GM12865 (cell line): ENCODE data around the gene TAF4B.

Experiments used
- DNase-seq: peaks from one replicate; pipeline ENCODE4 v3.0.0; 2010; ENCODE audit warnings: low read depth
- H3K4me3 ChIP-seq: 2 replicates; pipeline ENCODE4 v1.5.1; 2011; ENCODE audit warnings: mild to moderate bottlenecking, low read depth, low read length, control low read depth
- TF ChIP-seq, protein P1 (sequence below): IDR thresholded peaks from 2 replicates; pipeline ENCODE4 v1.5.1; 2011; ENCODE audit warnings: low read length, control low read depth, low read depth, inconsistent platforms; ENCODE audit not compliant: insufficient read depth; ENCODE audit errors: missing control alignments

The TAF4B gene

DNA sequence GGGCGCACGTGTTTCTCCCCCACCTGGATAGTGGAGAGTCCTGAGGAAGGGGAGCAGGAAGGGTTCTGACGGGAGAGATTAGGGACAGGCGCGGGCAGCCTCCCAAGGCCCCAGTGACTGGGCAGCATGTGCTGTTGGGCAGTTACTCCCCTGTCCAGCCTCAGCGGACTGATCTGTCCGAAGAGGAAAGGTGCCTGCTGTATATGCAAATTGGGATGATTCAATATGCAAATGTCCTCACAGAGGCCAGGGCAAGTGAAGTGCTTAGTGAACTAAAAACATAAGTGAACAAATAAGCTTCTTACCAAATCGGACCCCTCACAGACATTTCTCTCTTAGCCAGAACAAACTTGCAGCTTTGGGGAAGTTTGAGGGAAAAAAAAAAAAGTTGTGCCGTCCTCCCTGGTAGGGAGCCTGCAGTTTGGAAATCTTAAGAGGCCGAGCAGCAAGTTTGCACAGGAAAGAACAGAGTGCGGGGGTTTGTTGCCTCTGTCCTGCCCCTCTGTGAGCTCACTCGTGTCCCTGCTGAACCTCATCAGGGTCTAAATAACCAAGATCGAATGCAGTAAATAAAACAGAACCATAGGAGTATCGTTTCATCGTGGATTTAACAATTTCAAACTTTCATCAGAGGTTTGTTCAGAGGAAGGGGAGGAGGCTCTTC, 180.7 kb downstream of the TAF4B start:
- H3K4me3 ChIP-seq, result no peak overlapping the region
- DNase-seq, result peak; percentile 30
- TF ChIP-seq, protein P1, sequence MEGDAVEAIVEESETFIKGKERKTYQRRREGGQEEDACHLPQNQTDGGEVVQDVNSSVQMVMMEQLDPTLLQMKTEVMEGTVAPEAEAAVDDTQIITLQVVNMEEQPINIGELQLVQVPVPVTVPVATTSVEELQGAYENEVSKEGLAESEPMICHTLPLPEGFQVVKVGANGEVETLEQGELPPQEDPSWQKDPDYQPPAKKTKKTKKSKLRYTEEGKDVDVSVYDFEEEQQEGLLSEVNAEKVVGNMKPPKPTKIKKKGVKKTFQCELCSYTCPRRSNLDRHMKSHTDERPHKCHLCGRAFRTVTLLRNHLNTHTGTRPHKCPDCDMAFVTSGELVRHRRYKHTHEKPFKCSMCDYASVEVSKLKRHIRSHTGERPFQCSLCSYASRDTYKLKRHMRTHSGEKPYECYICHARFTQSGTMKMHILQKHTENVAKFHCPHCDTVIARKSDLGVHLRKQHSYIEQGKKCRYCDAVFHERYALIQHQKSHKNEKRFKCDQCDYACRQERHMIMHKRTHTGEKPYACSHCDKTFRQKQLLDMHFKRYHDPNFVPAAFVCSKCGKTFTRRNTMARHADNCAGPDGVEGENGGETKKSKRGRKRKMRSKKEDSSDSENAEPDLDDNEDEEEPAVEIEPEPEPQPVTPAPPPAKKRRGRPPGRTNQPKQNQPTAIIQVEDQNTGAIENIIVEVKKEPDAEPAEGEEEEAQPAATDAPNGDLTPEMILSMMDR, result no peak

DNA sequence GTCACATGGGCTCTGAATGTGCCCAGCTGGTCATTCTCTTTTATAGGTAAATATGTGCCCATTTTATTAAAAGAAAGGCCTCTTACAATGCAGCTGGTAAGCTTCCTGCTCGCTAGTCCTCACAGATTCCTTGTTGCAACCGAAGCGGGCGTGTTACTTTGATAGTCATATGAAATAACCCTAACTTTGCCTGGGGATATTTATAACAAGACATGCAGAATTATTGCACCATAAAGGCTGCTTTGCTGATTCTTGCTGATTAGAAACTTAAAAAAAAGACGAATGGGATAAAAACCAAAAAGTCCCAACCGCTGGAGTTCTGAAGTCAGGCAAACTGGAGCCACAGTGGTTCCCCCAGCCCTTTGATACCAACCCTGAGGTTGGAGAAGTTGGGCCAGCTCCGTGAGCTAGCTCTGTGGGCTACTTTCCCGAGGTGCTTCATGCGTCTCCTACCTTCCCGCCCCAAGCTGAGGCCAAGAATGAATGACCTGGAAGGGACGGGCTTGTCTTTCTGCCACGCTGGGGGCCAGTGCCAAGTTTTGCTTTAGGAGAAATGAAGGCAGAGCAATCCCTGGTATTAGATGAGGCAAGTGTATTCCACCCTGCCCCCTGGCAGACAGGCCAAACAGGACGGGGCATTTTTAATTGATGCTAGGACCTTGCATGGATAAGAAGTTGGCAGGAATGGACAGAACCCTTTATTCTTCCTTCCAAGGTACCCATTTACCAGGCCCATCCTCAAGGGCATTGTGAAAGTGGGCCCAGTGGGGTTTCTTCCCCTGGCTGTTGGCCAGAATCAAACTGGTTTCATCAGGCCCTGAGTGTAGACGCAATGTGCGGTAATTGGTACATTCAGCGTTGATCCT, 181.7 kb downstream of the TAF4B start:
- TF ChIP-seq, protein P1, result no peak
- H3K4me3 ChIP-seq, result no peak overlapping the region
- DNase-seq, result no peak

DNA sequence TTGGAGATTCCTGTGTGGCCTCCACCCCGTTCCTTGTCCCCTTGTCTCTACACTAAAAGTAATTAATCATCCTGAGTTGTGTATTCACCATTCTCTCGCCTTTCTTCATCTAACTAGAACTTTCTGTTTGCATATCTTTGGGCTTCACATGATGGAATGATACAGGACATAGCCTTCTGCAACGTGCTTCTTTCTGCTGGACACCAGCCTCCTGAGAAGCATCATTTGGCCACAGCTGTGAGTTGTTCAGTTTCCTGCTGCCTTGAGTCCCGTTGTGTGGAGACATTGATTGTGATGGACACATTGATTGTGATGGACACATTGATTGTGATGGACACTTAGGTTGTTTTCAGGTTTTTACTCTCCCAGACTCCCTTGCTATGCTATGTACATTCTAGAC, 182.8 kb downstream of the TAF4B start:
- TF ChIP-seq, protein P1, result no peak

GRCh38 chr18:26414901-26415440, 188.7 kb downstream of the TAF4B start:
- TF ChIP-seq, protein P1, result no peak
- no peak for DNase-seq
- H3K4me3 ChIP-seq, result no peak overlapping the region

More for the DNA sequence above, 182.8 kb downstream of the TAF4B start:
- no peak overlapping the region for H3K4me3 ChIP-seq
- no peak for DNase-seq

DNA sequence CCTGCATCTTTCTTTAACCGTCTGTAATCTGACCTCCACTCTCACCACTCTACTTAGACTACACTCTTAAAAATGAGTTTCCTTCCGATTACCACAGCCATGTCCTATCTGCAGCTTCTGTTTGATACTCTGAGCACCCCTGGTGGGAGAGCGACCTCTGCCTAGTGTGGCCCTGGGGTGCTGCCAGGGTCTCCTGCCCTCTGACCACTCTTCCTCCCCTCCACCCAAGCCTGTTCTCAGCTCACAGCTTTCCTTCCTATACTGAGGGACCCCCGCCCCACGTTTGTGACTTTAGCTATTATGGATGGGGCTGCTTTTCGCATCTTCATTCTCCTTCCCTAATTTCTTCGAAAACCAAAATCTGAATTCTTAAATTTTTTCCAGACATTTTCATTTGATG, 189.4 kb downstream of the TAF4B start:
- TF ChIP-seq, protein P1, result no peak
- H3K4me3 ChIP-seq, result no peak overlapping the region
- no peak for DNase-seq

DNA sequence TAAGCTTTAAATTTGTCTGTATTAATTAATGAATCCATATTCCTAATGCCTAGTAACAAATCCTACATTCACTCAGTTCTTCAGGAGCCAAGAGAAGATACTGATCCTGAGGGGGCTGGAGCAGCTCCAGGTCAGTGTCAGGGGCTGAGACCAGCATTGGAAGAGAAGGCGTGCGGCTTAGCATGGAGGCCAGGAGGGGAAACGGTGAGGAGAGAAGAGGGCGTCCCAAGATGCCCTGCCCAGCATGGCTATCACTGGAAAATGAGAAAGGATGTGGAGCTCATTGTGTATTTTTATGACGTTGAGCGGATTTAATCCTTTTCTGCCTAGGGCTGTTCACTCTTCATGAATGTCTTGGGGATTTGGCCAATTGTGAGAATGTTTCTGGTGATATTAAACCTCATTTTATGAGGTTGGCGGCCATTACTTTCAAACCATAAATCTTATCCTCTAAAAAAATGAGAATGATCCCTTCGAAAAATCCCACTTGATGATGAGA, 190.5 kb downstream of the TAF4B start:
- DNase-seq, result no peak
- TF ChIP-seq, protein P1, result no peak
- no peak overlapping the region for H3K4me3 ChIP-seq
